BLaER1 treated with 17β-estradiol and CSF1 and Interleukin-3, amounts not matched to agents 10 nM and 100 nM (cell line): ENCODE data around the gene CCDC102B.

Experiments
- H3K27ac ChIP-seq, 11 experiments: shearing (Covaris generic); formaldehyde crosslinking; 2 replicates each; pipeline ENCODE4 v1.8.1; 2022
- H3K27me3 ChIP-seq, 11 experiments: shearing (Covaris generic); formaldehyde crosslinking; 2 replicates each; pipeline ENCODE4 v1.8.1; 2022
- H3K36me3 ChIP-seq, 11 experiments: shearing (Covaris generic); formaldehyde crosslinking; 2 replicates each; pipeline ENCODE4 v1.8.1; 2022
- H3K4me1 ChIP-seq, 10 experiments: shearing (Covaris generic); formaldehyde crosslinking; 2 replicates each; pipeline ENCODE4 v1.8.1; 2022
- H3K4me2 ChIP-seq, 11 experiments: shearing (Covaris generic); formaldehyde crosslinking; 2 replicates each; pipeline ENCODE4 v1.8.1; 2022
- H3K4me3 ChIP-seq, 10 experiments: shearing (Covaris generic); formaldehyde crosslinking; 2 replicates each; pipeline ENCODE4 v1.8.1; 2022
- H3K9ac ChIP-seq, 11 experiments: shearing (Covaris generic); formaldehyde crosslinking; 2 replicates each; pipeline ENCODE4 v1.8.1; 2022
- H3K9me3 ChIP-seq, 11 experiments: shearing (Covaris generic); formaldehyde crosslinking; replicated peaks in 1 of 11; 2 replicates each; pipeline ENCODE4 v1.8.1; 2022
- H4K20me1 ChIP-seq, 11 experiments: shearing (Covaris generic); formaldehyde crosslinking; 2 replicates each; pipeline ENCODE4 v1.8.1; 2022
- Cebpa-rat ChIP-seq, 11 experiments: shearing (Covaris generic); IDR thresholded peaks; 2 replicates each; pipeline ENCODE4 v1.8.1; 2022

Gene CCDC102B

GRCh38 chr18:68840554-68841263 is 42.8 kb downstream of the CCDC102B start:
- H3K9me3 ChIP-seq: no peaks in the 10 kb centered on the region
- H3K4me2 ChIP-seq: peak overlapping the region in 6 of 11 experiments; percentile 7 to 96 (median 56); a peak in 11 of 22 replicates
- no peaks in the 10 kb centered on the region for H4K20me1 ChIP-seq
- H3K27me3 ChIP-seq: no peaks in the 10 kb centered on the region
- H3K4me3 ChIP-seq: no peak overlapping the region
- TF ChIP-seq Cebpa-rat (IDR thresholded peaks at IDR 0.05): peak in 1 of 11 experiments; percentile 24; a peak in 1 of 22 replicates
- H3K27ac ChIP-seq: peak overlapping the region in 3 of 11 experiments; percentile 28 to 57 (median 50); a peak in 7 of 22 replicates
- H3K36me3 ChIP-seq: no peaks in the 10 kb centered on the region
- no peak overlapping the region; a peak in 1 of 22 replicates for H3K9ac ChIP-seq
- peaks cover 0 to 63% (median 8%) of the 10 kb centered on the region in 10 experiments; a peak in 11 of 20 replicates for H3K4me1 ChIP-seq

- H3K36me3 ChIP-seq: no peaks in the 10 kb centered on the region
- no peak overlapping the region for H3K4me3 ChIP-seq
- no peaks in the 10 kb centered on the region for H3K9me3 ChIP-seq
- peak overlapping the region in 5 of 11 experiments; percentile 41 to 96 (median 66); a peak in 9 of 22 replicates for H3K4me2 ChIP-seq
- H4K20me1 ChIP-seq: no peaks in the 10 kb centered on the region
- peaks cover 0 to 63% (median 8%) of the 10 kb centered on the region in 10 experiments; a peak in 11 of 20 replicates for H3K4me1 ChIP-seq
- H3K27me3 ChIP-seq: no peaks in the 10 kb centered on the region
- H3K9ac ChIP-seq: no peak overlapping the region; a peak in 1 of 22 replicates
- TF ChIP-seq Cebpa-rat (IDR thresholded peaks at IDR 0.05): no peak
- peak overlapping the region in 3 of 11 experiments; percentile 28 to 57 (median 50); a peak in 5 of 22 replicates for H3K27ac ChIP-seq
Measured at GRCh38 chr18:68841301-68841700, 43.4 kb downstream of the CCDC102B start.

- H3K27me3 ChIP-seq: no peaks in the 10 kb centered on the region
- H3K4me2 ChIP-seq: peak overlapping the region in 2 of 11 experiments; percentile 14 to 55; a peak in 3 of 22 replicates
- no peak overlapping the region for H3K4me3 ChIP-seq
- TF ChIP-seq Cebpa-rat (IDR thresholded peaks at IDR 0.05): no peak
- no peak overlapping the region for H3K27ac ChIP-seq
- H3K9ac ChIP-seq: no peak overlapping the region
- peaks cover 0 to 50% (median 8%) of the 10 kb centered on the region in 10 experiments; a peak in 11 of 20 replicates for H3K4me1 ChIP-seq
- H4K20me1 ChIP-seq: no peaks in the 10 kb centered on the region
- no peaks in the 10 kb centered on the region for H3K9me3 ChIP-seq
- H3K36me3 ChIP-seq: no peaks in the 10 kb centered on the region
Measured at GRCh38 chr18:68842951-68843350, 45.1 kb downstream of the CCDC102B start.

- H3K27ac ChIP-seq: no peak overlapping the region
- no peak overlapping the region for H3K4me3 ChIP-seq
- no peaks in the 10 kb centered on the region for H4K20me1 ChIP-seq
- no peaks in the 10 kb centered on the region for H3K27me3 ChIP-seq
- peaks cover 0 to 44% (median 7%) of the 10 kb centered on the region in 10 experiments; a peak in 11 of 20 replicates for H3K4me1 ChIP-seq
- no peak for TF ChIP-seq Cebpa-rat (IDR thresholded peaks at IDR 0.05)
- H3K9ac ChIP-seq: no peak overlapping the region
- no peaks in the 10 kb centered on the region for H3K36me3 ChIP-seq
- no peak overlapping the region for H3K4me2 ChIP-seq
- H3K9me3 ChIP-seq: no peaks in the 10 kb centered on the region
Measured at GRCh38 chr18:68843473-68844089, 45.7 kb downstream of the CCDC102B start.

- Histone ChIP-seq H4K20me1 (no peaks in the 10 kb centered on the region), H3K9me3 (no peaks in the 10 kb centered on the region), H3K36me3 (no peaks in the 10 kb centered on the region), H3K4me1 (peaks cover 0 to 7% (median 0%) of the 10 kb centered on the region in 10 experiments; a peak in 5 of 20 replicates), H3K4me3 (no peak overlapping the region), H3K4me2 (no peak overlapping the region), H3K27ac (no peak overlapping the region), H3K9ac (no peak overlapping the region), H3K27me3 (no peaks in the 10 kb centered on the region)
- TF ChIP-seq Cebpa-rat (IDR thresholded peaks at IDR 0.05): no peak
Measured at GRCh38 chr18:68847219-68847837, 49.4 kb downstream of the CCDC102B start.

GRCh38 chr18:68848242-68848641 is 50.4 kb downstream of the CCDC102B start:
- Histone ChIP-seq H3K4me2 (no peak overlapping the region), H3K27me3 (no peaks in the 10 kb centered on the region), H3K36me3 (no peaks in the 10 kb centered on the region), H3K4me3 (no peak overlapping the region), H3K4me1 (no peaks in the 10 kb centered on the region), H3K9me3 (no peaks in the 10 kb centered on the region), H4K20me1 (no peaks in the 10 kb centered on the region), H3K27ac (no peak overlapping the region), H3K9ac (no peak overlapping the region)
- TF ChIP-seq Cebpa-rat (IDR thresholded peaks at IDR 0.05): no peak

- H3K27ac ChIP-seq: no peak overlapping the region
- H3K4me1 ChIP-seq: no peaks in the 10 kb centered on the region
- H3K4me2 ChIP-seq: no peak overlapping the region
- TF ChIP-seq Cebpa-rat (IDR thresholded peaks at IDR 0.05): no peak
- no peaks in the 10 kb centered on the region for H3K27me3 ChIP-seq
- no peaks in the 10 kb centered on the region for H3K36me3 ChIP-seq
- no peaks in the 10 kb centered on the region for H4K20me1 ChIP-seq
- H3K9me3 ChIP-seq: peaks cover 0 to 5% (median 0%) of the 10 kb centered on the region in 11 experiments; a peak in 4 of 22 replicates
- no peak overlapping the region for H3K4me3 ChIP-seq
- no peak overlapping the region for H3K9ac ChIP-seq
Measured at GRCh38 chr18:68854786-68855391, 57.0 kb downstream of the CCDC102B start.

GRCh38 chr18:68855491-68855890 is 57.6 kb downstream of the CCDC102B start:
- Histone ChIP-seq H4K20me1 (no peaks in the 10 kb centered on the region), H3K4me2 (no peak overlapping the region)

GRCh38 chr18:68861365-68861764 is 63.5 kb downstream of the CCDC102B start:
- no peak for TF ChIP-seq Cebpa-rat (IDR thresholded peaks at IDR 0.05)
- H3K4me3 ChIP-seq: no peak overlapping the region
- no peak overlapping the region for H3K4me2 ChIP-seq
- H3K9ac ChIP-seq: no peak overlapping the region
- H3K36me3 ChIP-seq: no peaks in the 10 kb centered on the region
- no peak overlapping the region for H3K27ac ChIP-seq
- H3K9me3 ChIP-seq: peaks cover 0 to 5% (median 0%) of the 10 kb centered on the region in 11 experiments; a peak in 4 of 22 replicates
- H3K27me3 ChIP-seq: no peaks in the 10 kb centered on the region
- H4K20me1 ChIP-seq: no peaks in the 10 kb centered on the region
- H3K4me1 ChIP-seq: peaks cover 0 to 11% (median 0%) of the 10 kb centered on the region in 10 experiments; a peak in 6 of 20 replicates

More at GRCh38 chr18:68855491-68855890, 57.6 kb downstream of the CCDC102B start:
- H3K27ac ChIP-seq: no peak overlapping the region
- no peak overlapping the region for H3K4me3 ChIP-seq
- no peak overlapping the region for H3K9ac ChIP-seq
- H3K4me1 ChIP-seq: no peaks in the 10 kb centered on the region
- H3K36me3 ChIP-seq: no peaks in the 10 kb centered on the region
- H3K27me3 ChIP-seq: no peaks in the 10 kb centered on the region
- H3K9me3 ChIP-seq: peaks cover 0 to 5% (median 0%) of the 10 kb centered on the region in 11 experiments; a peak in 4 of 22 replicates
- no peak for TF ChIP-seq Cebpa-rat (IDR thresholded peaks at IDR 0.05)
